Loucy (cell line): ENCODE measurements around the gene HIC2.
A peak's percentile ranks its signal among the peaks of the same experiment; 100 is the strongest.
"Not testable (repeated sequence)": the region's sequence is repeated elsewhere in the genome, so short reads cannot be mapped to it uniquely, and the experiment has no call there.

Source experiments
- H2AFZ ChIP-seq: fragments of 200-600 bp; sonication (generic); 2 replicates; pipeline ENCODE4 v1.6.0; 2016; ENCODE audit warnings: antibody characterized with exemption, mild to moderate bottlenecking, low read length, moderate library complexity
- H3F3A ChIP-seq: fragments of 200-600 bp; 2 replicates; pipeline ENCODE4 v1.6.0; 2016; ENCODE audit warnings: antibody characterized with exemption, low read depth, mild to moderate bottlenecking
- H3K27me3 ChIP-seq: fragments of 200-600 bp; sonication (generic); 2 replicates; pipeline ENCODE4 v1.6.1; 2014; ENCODE audit warnings: low read length, mild to moderate bottlenecking; ENCODE audit not compliant: insufficient read depth, poor library complexity, severe bottlenecking
- H3K36me3 ChIP-seq: fragments of 200-600 bp; sonication (generic); 2 replicates; pipeline ENCODE4 v1.6.1; 2016; ENCODE audit warnings: low read length; ENCODE audit not compliant: insufficient read depth
- H3K4me1 ChIP-seq: fragments of 200-600 bp; sonication (generic); 2 replicates; pipeline ENCODE4 v1.5.1; 2014; ENCODE audit warnings: low read length, mild to moderate bottlenecking; ENCODE audit not compliant: insufficient read depth, poor library complexity, severe bottlenecking
- H3K4me2 ChIP-seq: fragments of 200-600 bp; sonication (generic); 2 replicates; pipeline ENCODE4 v1.6.0; 2014; ENCODE audit warnings: antibody characterized with exemption, low read length, low read depth, mild to moderate bottlenecking; ENCODE audit not compliant: poor library complexity, severe bottlenecking
- H3K4me3 ChIP-seq: fragments of 200-600 bp; sonication (generic); 2 replicates; pipeline ENCODE4 v1.5.1; 2014; ENCODE audit warnings: low read length, mild to moderate bottlenecking, mixed read lengths; ENCODE audit not compliant: poor library complexity, severe bottlenecking
- H3K79me2 ChIP-seq: fragments of 200-600 bp; sonication (generic); 2 replicates; pipeline ENCODE4 v1.6.1; 2014; ENCODE audit warnings: low read length; ENCODE audit not compliant: insufficient read depth
- H3K9ac ChIP-seq: fragments of 200-600 bp; sonication (generic); 2 replicates; pipeline ENCODE4 v1.6.0; 2014; ENCODE audit warnings: mild to moderate bottlenecking, low read depth, low read length, moderate library complexity; ENCODE audit not compliant: poor library complexity, severe bottlenecking
- H3K9me2 ChIP-seq: fragments of 200-600 bp; sonication (generic); replicated peaks from 2 replicates; pipeline ENCODE4 v1.6.1; 2016; ENCODE audit warnings: low read depth, low read length, mixed read lengths
- H3K9me3 ChIP-seq: fragments of 200-600 bp; sonication (generic); 2 replicates; pipeline ENCODE4 v1.6.1; 2014; ENCODE audit warnings: mild to moderate bottlenecking, antibody characterized with exemption, low read length, low read depth; ENCODE audit not compliant: insufficient read depth
- H4K20me1 ChIP-seq: fragments of 200-600 bp; sonication (generic); 2 replicates; pipeline ENCODE4 v1.6.0; 2014; ENCODE audit warnings: antibody characterized with exemption, low read length, mild to moderate bottlenecking; ENCODE audit not compliant: insufficient read depth, poor library complexity, severe bottlenecking

Gene HIC2

GRCh38 chr22:21417227-21417746, at the start of gene HIC2:
Gene HIC2 (plus strand): TSS chr22:21417371. CDS start chr22:21442832, 25,461 bp downstream.
- not testable (repeated sequence) for H3K4me2 ChIP-seq, H3K36me3 ChIP-seq, H3K4me1 ChIP-seq, H3K9me3 ChIP-seq, H3K79me2 ChIP-seq, H3K9me2 ChIP-seq, H2AFZ ChIP-seq, H3K27me3 ChIP-seq, H3K9ac ChIP-seq, H3F3A ChIP-seq, H4K20me1 ChIP-seq
- peak within 1 kb of the TSS; percentile 68 for H3K4me3 ChIP-seq

GRCh38 chr22:21368603-21369310, 48.4 kb upstream of the HIC2 start:
- not testable (repeated sequence) for H3K4me2 ChIP-seq, H3K9me3 ChIP-seq, H3K4me1 ChIP-seq, H3K79me2 ChIP-seq, H3K36me3 ChIP-seq, H3K9me2 ChIP-seq, H3K27me3 ChIP-seq, H4K20me1 ChIP-seq, H3K9ac ChIP-seq, H3K4me3 ChIP-seq, H3F3A ChIP-seq, H2AFZ ChIP-seq

- H3K4me1 ChIP-seq, H3K9me3 ChIP-seq, H3K36me3 ChIP-seq, H3F3A ChIP-seq, H2AFZ ChIP-seq, H4K20me1 ChIP-seq, H3K79me2 ChIP-seq, H3K9me2 ChIP-seq, H3K4me2 ChIP-seq, H3K9ac ChIP-seq, H3K27me3 ChIP-seq, H3K4me3 ChIP-seq: not testable (repeated sequence)
Measured at GRCh38 chr22:21375880-21376279, 41.3 kb upstream of the HIC2 start.

- not testable (repeated sequence) for H3K9me2 ChIP-seq, H3K27me3 ChIP-seq, H3K4me3 ChIP-seq, H3K4me2 ChIP-seq, H2AFZ ChIP-seq, H3K79me2 ChIP-seq, H4K20me1 ChIP-seq, H3K9me3 ChIP-seq, H3K36me3 ChIP-seq, H3K9ac ChIP-seq, H3F3A ChIP-seq, H3K4me1 ChIP-seq
Measured at GRCh38 chr22:21383701-21384467, 33.3 kb upstream of the HIC2 start, which contains the start of gene RIMBP3B. Gene RIMBP3B (plus strand): TSS chr22:21383751. CDS start chr22:21383859, 108 bp downstream.

GRCh38 chr22:21384468-21385357, 32.5 kb upstream of the HIC2 start:
- not testable (repeated sequence) for H3K4me1 ChIP-seq, H4K20me1 ChIP-seq, H3K36me3 ChIP-seq, H2AFZ ChIP-seq, H3K79me2 ChIP-seq, H3K4me3 ChIP-seq, H3F3A ChIP-seq, H3K9me3 ChIP-seq, H3K27me3 ChIP-seq, H3K4me2 ChIP-seq, H3K9me2 ChIP-seq, H3K9ac ChIP-seq

- not testable (repeated sequence) for H2AFZ ChIP-seq, H3K27me3 ChIP-seq, H3K4me2 ChIP-seq, H3K9me3 ChIP-seq, H3F3A ChIP-seq, H3K36me3 ChIP-seq, H3K9ac ChIP-seq, H3K9me2 ChIP-seq, H3K4me3 ChIP-seq, H4K20me1 ChIP-seq, H3K4me1 ChIP-seq, H3K79me2 ChIP-seq
Measured at GRCh38 chr22:21389480-21389879, 27.7 kb upstream of the HIC2 start.

- not testable (repeated sequence) for H2AFZ ChIP-seq, H4K20me1 ChIP-seq, H3K4me3 ChIP-seq, H3K4me1 ChIP-seq, H3K9me3 ChIP-seq, H3K27me3 ChIP-seq, H3K4me2 ChIP-seq, H3K79me2 ChIP-seq, H3K36me3 ChIP-seq, H3K9me2 ChIP-seq, H3K9ac ChIP-seq, H3F3A ChIP-seq
Measured at GRCh38 chr22:21390013-21390412, 27.2 kb upstream of the HIC2 start.
